Measurements from ENCODE around the gene AFF3.

AFF3 gene

GRCh38 chr2:99900556-99900955, 241.8 kb downstream of the AFF3 start:
- no peaks in the 10 kb centered on the region for H3K27me3 ChIP-seq (ENCODE audit: insufficient read depth, poor library complexity, severe bottlenecking)
- no peaks in the 10 kb centered on the region for H3K4me1 ChIP-seq (ENCODE audit: insufficient read depth, poor library complexity, severe bottlenecking)
- no peaks in the 10 kb centered on the region for H3K36me3 ChIP-seq (ENCODE audit: low read depth)
- ATAC-seq (ENCODE audit: low read depth) (no peak), DNase-seq (ENCODE audit: low spot score) (no peak)
- no peaks in the 10 kb centered on the region for H3K9me3 ChIP-seq (ENCODE audit: severe bottlenecking)
- TF ChIP-seq CTCF (IDR thresholded peaks at IDR 0.05; ENCODE audit: poor library complexity, severe bottlenecking): no peak
- H3K27ac ChIP-seq (ENCODE audit: poor library complexity, severe bottlenecking): no peak overlapping the region
- no peak overlapping the region for H3K4me3 ChIP-seq (ENCODE audit: severe bottlenecking)

GRCh38 chr2:99899882-99900281, 242.5 kb downstream of the AFF3 start:
- H3K27me3 ChIP-seq (ENCODE audit: insufficient read depth, poor library complexity, severe bottlenecking): no peaks in the 10 kb centered on the region
- no peak for TF ChIP-seq CTCF (IDR thresholded peaks at IDR 0.05; ENCODE audit: poor library complexity, severe bottlenecking)
- ATAC-seq (ENCODE audit: low read depth) (no peak), DNase-seq (ENCODE audit: low spot score) (no peak)
- H3K4me1 ChIP-seq (ENCODE audit: insufficient read depth, poor library complexity, severe bottlenecking): no peaks in the 10 kb centered on the region
- H3K27ac ChIP-seq (ENCODE audit: poor library complexity, severe bottlenecking): no peak overlapping the region
- H3K9me3 ChIP-seq (ENCODE audit: severe bottlenecking): no peaks in the 10 kb centered on the region
- no peak overlapping the region for H3K4me3 ChIP-seq (ENCODE audit: severe bottlenecking)
- H3K36me3 ChIP-seq (ENCODE audit: low read depth): no peaks in the 10 kb centered on the region

GRCh38 chr2:99899058-99899855, 243.1 kb downstream of the AFF3 start:
- Histone ChIP-seq H3K9me3 (ENCODE audit: severe bottlenecking) (no peaks in the 10 kb centered on the region), H3K27ac (ENCODE audit: poor library complexity, severe bottlenecking) (no peak overlapping the region), H3K27me3 (ENCODE audit: insufficient read depth, poor library complexity, severe bottlenecking) (no peaks in the 10 kb centered on the region), H3K36me3 (ENCODE audit: low read depth) (no peaks in the 10 kb centered on the region), H3K4me1 (ENCODE audit: insufficient read depth, poor library complexity, severe bottlenecking) (no peaks in the 10 kb centered on the region), H3K4me3 (ENCODE audit: severe bottlenecking) (no peak overlapping the region)
- DNase-seq (ENCODE audit: low spot score) (no peak), ATAC-seq (ENCODE audit: low read depth) (no peak)
- TF ChIP-seq CTCF (IDR thresholded peaks at IDR 0.05; ENCODE audit: poor library complexity, severe bottlenecking): no peak

GRCh38 chr2:99898336-99899048, 243.9 kb downstream of the AFF3 start:
- Histone ChIP-seq H3K27ac (ENCODE audit: poor library complexity, severe bottlenecking) (no peak overlapping the region), H3K36me3 (ENCODE audit: low read depth) (no peaks in the 10 kb centered on the region), H3K4me1 (ENCODE audit: insufficient read depth, poor library complexity, severe bottlenecking) (no peaks in the 10 kb centered on the region), H3K4me3 (ENCODE audit: severe bottlenecking) (no peak overlapping the region), H3K9me3 (ENCODE audit: severe bottlenecking) (no peaks in the 10 kb centered on the region), H3K27me3 (ENCODE audit: insufficient read depth, poor library complexity, severe bottlenecking) (no peaks in the 10 kb centered on the region)
- ATAC-seq (ENCODE audit: low read depth) (no peak), DNase-seq (ENCODE audit: low spot score) (no peak)
- TF ChIP-seq CTCF (IDR thresholded peaks at IDR 0.05; ENCODE audit: poor library complexity, severe bottlenecking): no peak

- no peaks in the 10 kb centered on the region for H3K36me3 ChIP-seq (ENCODE audit: low read depth)
- no peaks in the 10 kb centered on the region for H3K4me1 ChIP-seq (ENCODE audit: insufficient read depth, poor library complexity, severe bottlenecking)
- ATAC-seq (ENCODE audit: low read depth): no peak
Observed at GRCh38 chr2:99891428-99891780, 251.0 kb downstream of the AFF3 start.

More at GRCh38 chr2:99891428-99891780, 251.0 kb downstream of the AFF3 start:
- no peak overlapping the region for H3K27ac ChIP-seq (ENCODE audit: poor library complexity, severe bottlenecking)
- no peak for DNase-seq (ENCODE audit: low spot score)
- no peaks in the 10 kb centered on the region for H3K27me3 ChIP-seq (ENCODE audit: insufficient read depth, poor library complexity, severe bottlenecking)
- TF ChIP-seq CTCF (IDR thresholded peaks at IDR 0.05; ENCODE audit: poor library complexity, severe bottlenecking): no peak
- no peaks in the 10 kb centered on the region for H3K9me3 ChIP-seq (ENCODE audit: severe bottlenecking)
- H3K4me3 ChIP-seq (ENCODE audit: severe bottlenecking): no peak overlapping the region

All from RWPE2 (cell line).